Right ventricle myocardium inferior (tissue), 1 donor: ENCODE data around the gene PCDHGC5. TPM values are rescaled to one million over a fixed set of nuclear protein-coding genes. Genes with fewer than 3 reads are reported as not detected.

Experiments used
- ATAC-seq: fragments of 200-7000 bp; cut with Tn5 transposase; one replicate; pipeline ENCODE4 v1.9.1; 2020; ENCODE audit warnings: mild to moderate bottlenecking, moderate library complexity
- DNase-seq: peaks from one replicate; pipeline ENCODE4 v3.0.0; 2021; ENCODE audit errors: missing footprints
- intact Hi-C: fragments of 100-400 bp; cut with DNase I; formaldehyde crosslinking; loops from one replicate; pipeline ENCODE4 v1.11.0; 2022
- long read RNA-seq: library from polyadenylated mRNA; unstranded; transcript quantifications from one replicate; pipeline ENCODE4 v2.0.0, GENCODE V29; 2021
- total RNA-seq: library from RNA; stranded (reverse); fragmentation: NEBNext Ultra II Directional; extraction: Animal tissue kit (Norgen Biotek cat#: 25700); gene quantifications from one replicate; pipeline ENCODE4 v1.2.1, GENCODE V29; 2021
- donor health status: DM: no; HTN: yes; CAD: no; lungs with severe emphysema.

PCDHGC5 gene
- 2.4 TPM for total RNA-seq
- long read RNA-seq, partial matches to known transcripts = 2 of 2 reads
- long read RNA-seq, other reads (novel, unspliced or antisense) = 0 of 2 reads

DNA sequence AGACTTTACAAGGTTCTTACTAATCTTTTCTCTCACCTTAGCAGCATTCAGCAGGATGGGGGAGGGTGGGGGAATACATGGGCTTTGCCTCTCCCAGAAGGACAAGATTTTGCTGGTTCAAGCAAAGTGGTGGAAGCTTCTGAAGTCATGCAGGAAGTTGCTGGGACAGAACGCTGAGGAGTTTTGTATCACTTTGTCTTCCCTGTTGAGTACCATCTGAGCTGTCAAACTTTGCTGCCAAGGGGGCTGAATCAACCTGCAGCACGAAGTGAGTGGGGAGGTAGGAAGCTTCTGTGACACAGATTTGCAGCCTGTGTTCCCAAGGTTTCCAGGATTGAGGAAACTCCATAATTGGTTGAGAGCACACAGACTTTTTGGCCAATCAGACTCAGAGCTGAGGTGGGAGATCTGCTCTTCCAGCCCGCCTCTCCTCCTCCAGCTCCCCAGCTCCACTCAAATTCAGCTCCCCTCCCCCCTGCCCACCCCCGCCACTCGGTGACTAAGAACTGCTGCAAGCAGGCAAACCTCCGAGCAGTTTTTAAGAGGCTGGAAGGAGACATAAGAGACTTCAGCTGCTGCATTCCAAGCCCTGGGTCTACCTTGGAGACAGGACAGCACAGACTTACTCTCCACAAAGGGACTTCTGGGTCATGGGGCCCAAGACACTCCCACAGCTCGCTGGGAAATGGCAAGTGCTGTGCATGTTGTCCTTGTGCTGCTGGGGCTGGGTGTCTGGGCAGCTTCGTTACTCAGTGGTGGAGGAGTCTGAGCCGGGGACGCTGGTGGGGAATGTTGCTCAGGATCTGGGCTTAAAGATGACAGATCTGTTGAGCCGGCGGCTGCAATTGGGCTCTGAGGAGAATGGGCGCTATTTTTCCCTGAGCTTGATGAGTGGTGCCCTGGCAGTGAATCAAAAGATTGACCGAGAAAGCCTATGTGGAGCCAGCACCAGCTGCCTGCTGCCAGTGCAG is at the start of gene PCDHGC5:
Gene PCDHGC5 (plus strand): TSS at position 491 of the 971 bp plus-strand sequence. CDS start 160 bp downstream, at position 651.
- ATAC-seq = no peak
- no peak for DNase-seq
- intact Hi-C loops = no loop called here

DNA sequence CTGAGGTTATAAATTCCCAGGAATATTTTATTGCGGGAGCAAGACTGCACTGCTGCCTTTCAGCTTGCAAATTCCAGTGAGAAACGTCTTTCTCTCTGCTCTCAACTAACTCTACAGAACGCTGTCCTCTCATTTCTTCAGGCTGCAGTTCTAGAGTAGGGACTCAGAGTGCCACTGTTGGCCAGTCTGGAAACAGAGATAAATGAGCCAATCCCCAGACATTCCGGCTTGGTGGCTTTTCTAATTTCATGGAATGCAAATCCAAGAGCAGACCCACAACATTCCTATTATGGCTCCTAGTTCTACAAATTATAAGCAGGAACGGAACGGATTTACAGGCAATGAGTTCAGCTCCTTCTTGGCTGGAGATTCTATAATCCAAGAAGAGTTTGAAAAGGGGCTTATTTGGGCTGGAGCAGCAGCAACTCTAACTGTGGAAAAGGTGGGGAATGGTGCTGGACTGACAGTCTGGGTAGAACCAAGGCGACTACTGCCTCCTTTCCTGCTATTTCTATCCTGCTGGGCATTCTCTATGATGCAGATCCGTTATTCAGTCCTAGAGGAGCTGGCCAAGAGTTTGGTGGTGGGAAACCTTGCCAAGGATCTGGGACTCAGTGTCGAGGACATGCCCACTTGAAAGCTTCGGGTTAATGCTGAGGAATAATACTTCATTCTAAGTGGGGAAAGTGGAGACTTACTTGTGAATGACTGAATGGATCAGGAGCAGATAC is 49.3 kb upstream of the PCDHGC5 start:
- intact Hi-C loops = no loop called here
- DNase-seq = no peak
- no peak for ATAC-seq

DNA sequence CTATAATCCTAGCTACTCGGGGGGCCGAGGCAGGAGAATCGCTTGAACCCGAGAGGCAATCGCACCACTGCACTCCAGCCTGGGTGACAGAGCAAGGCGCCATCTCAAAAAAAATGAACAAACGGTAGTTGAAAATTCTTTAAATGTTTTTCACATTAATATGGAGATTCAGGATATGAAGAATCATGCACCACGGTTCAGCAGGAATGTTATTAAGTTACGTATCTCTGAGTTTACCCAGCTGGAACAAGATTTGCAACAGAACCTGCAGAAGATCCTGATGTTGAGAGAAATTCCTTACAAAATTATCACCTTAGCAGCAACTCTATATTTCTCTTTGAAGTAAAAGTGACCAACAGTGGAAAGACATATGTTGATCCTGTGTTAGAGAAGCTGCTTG is 48.5 kb upstream of the PCDHGC5 start:
- intact Hi-C loops = no loop called here
- ATAC-seq = no peak
- no peak for DNase-seq

DNA sequence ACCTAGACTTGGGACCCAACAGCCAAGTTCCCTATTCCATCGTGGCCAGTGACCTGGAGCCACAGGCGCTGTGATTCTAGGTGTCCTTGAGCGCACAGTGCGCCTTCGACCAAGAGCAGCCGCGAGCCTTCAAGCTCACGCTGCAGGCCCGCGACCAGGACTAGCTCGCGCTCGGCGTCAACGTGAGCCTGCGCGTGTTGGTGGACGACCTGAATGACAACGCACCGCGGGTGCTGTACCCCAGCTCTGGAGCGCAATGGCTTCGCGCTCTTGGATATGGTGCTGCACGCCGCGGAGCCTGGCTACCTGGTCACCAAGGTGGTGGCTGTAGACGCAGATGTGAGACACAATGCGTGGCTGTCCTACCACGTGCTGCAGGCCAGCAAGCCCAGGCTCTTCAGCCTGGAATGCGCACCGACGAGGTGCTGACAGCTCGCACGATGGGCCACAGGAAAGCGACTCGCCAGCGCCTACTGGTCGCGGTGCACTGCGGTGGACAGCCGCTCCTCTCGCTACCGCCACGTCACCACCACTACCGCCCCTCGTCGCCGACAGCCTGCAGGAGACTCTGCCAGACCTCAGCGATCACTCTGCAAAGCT is 47.2 kb upstream of the PCDHGC5 start:
- peak; percentile 81 for ATAC-seq
- DNase-seq = no peak
- intact Hi-C loops = no loop called here

DNA sequence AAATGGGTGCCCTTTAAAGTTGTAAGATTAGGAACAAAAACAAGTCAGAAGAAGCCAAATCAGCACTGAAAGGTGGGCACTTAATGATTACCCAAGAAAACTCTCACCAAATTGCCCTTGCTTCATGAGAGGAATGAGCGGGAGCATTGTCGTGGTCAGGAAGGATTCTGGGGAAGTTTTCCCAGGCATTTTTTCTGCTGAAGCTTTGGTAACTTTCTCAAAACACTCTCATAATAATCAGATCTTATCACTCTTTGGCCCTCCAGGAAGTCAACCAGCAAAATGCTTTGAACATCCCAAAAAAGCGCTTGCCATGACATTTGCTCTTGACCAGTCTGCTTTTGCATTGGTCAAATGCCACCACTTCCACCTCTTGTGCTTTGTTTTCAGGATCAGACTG is 23.5 kb upstream of the PCDHGC5 start:
- intact Hi-C loops = no loop called here
- DNase-seq = no peak
- ATAC-seq = no peak

DNA sequence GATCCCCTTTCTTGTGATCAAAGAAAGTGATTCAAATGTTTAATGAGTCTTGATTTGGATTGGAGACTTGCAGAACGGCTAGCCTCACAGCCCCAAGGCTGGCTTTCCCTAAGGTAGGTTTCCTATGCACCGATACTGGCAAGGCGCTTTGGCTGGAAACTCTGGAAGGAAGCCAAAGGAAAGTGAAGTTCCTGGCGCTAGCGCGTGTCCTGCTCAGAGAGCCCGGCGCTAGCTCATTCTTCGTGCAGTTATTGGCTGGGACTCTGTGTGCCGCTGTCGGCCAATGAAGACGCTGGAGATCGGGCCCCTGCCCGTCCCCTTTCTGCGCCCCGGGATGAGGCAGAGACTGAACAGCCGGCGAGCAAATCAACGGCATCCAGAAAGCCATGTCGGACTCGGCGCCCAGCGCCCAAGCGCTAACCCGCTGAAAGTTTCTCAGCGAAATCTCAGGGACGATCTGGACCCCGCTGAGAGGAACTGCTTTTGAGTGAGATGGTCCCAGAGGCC is 13.2 kb upstream of the PCDHGC5 start, which contains the start of gene PCDHGC3:
Gene PCDHGC3 (plus strand): TSS at position 342 of the 507 bp plus-strand sequence. CDS start 151 bp downstream, at position 493.
- peak; percentile 99 for ATAC-seq
- intact Hi-C loops = loop anchor here (2.0 to 5.0 kb wide), 2 partner anchors 43 to 49 kb away; partner anchors contain the start of gene PCDHGA12
- peak; percentile 94 for DNase-seq

DNA sequence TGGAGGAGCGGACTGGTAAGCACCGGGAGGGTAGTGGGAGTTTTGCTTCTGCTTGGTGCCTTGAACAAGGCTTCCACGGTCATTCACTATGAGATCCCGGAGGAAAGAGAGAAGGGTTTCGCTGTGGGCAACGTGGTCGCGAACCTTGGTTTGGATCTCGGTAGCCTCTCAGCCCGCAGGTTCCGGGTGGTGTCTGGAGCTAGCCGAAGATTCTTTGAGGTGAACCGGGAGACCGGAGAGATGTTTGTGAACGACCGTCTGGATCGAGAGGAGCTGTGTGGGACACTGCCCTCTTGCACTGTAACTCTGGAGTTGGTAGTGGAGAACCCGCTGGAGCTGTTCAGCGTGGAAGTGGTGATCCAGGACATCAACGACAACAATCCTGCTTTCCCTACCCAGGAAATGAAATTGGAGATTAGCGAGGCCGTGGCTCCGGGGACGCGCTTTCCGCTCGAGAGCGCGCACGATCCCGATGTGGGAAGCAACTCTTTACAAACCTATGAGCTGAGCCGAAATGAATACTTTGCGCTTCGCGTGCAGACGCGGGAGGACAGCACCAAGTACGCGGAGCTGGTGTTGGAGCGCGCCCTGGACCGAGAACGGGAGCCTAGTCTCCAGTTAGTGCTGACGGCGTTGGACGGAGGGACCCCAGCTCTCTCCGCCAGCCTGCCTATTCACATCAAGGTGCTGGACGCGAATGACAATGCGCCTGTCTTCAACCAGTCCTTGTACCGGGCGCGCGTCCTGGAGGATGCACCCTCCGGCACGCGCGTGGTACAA is 12.6 kb upstream of the PCDHGC5 start:
- peak; percentile 74 for DNase-seq
- peak; percentile 60 for ATAC-seq
- intact Hi-C loops = loop anchor here (5.0 kb wide), 1 partner anchor 44 kb away; the partner anchor contains the start of gene PCDHGA12

DNA sequence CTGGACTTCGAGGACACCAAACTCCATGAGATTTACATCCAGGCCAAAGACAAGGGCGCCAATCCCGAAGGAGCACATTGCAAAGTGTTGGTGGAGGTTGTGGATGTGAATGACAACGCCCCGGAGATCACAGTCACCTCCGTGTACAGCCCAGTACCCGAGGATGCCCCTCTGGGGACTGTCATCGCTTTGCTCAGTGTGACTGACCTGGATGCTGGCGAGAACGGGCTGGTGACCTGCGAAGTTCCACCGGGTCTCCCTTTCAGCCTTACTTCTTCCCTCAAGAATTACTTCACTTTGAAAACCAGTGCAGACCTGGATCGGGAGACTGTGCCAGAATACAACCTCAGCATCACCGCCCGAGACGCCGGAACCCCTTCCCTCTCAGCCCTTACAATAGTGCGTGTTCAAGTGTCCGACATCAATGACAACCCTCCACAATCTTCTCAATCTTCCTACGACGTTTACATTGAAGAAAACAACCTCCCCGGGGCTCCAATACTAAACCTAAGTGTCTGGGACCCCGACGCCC is 11.8 kb upstream of the PCDHGC5 start:
- no peak for DNase-seq
- intact Hi-C loops = loop anchor here (5.0 kb wide), 1 partner anchor 45 kb away; the partner anchor contains the start of gene PCDHGA12
- no peak for ATAC-seq

DNA sequence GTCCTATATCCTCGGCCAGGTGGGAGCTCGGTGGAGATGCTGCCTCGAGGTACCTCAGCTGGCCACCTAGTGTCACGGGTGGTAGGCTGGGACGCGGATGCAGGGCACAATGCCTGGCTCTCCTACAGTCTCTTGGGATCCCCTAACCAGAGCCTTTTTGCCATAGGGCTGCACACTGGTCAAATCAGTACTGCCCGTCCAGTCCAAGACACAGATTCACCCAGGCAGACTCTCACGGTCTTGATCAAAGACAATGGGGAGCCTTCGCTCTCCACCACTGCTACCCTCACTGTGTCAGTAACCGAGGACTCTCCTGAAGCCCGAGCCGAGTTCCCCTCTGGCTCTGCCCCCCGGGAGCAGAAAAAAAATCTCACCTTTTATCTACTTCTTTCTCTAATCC is 11.1 kb upstream of the PCDHGC5 start:
- intact Hi-C loops = loop anchor here (5.0 kb wide), 1 partner anchor 46 kb away; the partner anchor contains the start of gene PCDHGA12
- DNase-seq (no peak), ATAC-seq (no peak)

DNA sequence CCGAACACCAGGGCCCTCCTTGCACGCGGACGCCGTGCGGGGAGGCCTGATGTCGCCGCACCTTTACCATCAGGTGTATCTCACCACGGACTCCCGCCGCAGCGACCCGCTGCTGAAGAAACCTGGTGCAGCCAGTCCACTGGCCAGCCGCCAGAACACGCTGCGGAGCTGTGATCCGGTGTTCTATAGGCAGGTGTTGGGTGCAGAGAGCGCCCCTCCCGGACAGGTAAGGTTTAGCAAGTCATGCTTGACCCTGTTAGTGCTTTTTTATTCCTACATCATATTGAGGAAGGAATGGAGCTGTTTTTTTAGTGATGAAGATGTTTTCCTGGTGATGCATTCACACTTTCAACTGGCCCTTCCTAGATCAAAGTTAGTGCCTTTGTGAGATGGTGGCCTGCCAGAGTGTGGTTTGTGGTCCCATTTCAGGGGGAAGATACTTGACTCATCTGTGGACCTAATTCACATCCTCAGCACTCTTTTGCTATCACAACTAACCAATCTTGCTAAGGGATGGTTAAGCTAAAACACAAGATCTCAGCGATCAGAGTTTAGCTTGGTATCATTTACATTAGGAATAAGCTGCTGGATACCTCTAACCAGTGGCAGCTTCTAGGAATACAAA is 10.4 kb upstream of the PCDHGC5 start:
- DNase-seq = no peak
- intact Hi-C loops = loop anchor here (5.0 kb wide), 1 partner anchor 46 kb away; the partner anchor contains the start of gene PCDHGA12
- no peak for ATAC-seq

DNA sequence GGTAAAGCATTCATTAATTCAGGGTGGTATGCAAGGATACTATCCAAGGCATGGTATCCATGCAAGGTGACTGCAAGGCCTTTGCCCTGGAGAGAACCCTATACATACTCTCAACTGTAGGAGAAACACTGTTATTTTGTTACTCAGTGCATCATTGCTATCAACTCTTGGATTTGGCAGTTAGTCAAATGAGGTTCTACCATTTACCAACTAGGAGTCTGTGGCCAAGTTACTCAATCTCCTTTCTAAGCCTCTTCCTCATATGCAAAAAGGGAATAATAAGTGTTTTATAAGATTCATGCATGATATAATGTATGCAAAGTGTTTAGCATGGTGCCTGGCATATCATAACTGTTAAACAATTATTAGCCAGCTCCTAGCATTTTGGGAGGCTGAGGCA is 9.1 kb upstream of the PCDHGC5 start:
- DNase-seq (no peak), ATAC-seq (no peak)
- intact Hi-C loops = loop anchor here (5.0 kb wide), 1 partner anchor 47 kb away; the partner anchor contains the start of gene PCDHGA12

DNA sequence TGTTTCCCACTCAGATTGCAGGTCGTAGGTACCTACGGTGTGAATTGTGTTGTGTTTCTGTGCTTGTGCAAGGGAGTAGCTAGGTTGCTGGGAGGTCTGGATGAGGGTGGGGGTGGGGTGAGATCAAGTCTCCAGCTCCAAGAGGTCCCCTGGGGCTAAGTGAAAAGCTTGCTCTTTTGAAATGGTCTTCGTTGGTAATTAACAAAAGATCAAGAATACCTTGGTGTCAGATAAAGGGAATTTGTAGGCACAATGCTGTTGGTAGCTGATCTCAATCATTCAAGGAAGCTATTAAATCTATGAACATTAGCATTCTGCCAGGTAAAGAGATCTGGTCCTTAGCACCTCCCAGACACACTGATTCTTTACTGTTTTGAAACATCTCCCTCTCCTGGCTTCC is 5.0 kb upstream of the PCDHGC5 start:
- ATAC-seq (no peak), DNase-seq (no peak)
- intact Hi-C loops = no loop called here

DNA sequence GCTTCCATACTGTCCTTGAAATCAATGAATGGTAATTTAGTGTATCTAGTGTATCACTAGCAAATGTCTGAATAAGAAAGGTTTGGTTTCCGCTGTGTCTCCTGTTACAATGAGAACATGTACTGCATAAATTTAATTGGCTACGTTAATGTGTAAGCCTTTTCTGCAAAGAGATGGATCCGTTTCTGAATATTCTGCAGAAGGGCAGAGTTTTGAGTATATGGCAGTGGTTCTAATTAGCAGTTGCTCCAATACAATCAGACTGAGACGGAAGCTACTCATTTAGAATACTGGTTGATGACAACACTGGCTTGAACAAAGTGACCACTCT is 4.6 kb upstream of the PCDHGC5 start:
- intact Hi-C loops = no loop called here
- DNase-seq = no peak
- ATAC-seq = no peak

DNA sequence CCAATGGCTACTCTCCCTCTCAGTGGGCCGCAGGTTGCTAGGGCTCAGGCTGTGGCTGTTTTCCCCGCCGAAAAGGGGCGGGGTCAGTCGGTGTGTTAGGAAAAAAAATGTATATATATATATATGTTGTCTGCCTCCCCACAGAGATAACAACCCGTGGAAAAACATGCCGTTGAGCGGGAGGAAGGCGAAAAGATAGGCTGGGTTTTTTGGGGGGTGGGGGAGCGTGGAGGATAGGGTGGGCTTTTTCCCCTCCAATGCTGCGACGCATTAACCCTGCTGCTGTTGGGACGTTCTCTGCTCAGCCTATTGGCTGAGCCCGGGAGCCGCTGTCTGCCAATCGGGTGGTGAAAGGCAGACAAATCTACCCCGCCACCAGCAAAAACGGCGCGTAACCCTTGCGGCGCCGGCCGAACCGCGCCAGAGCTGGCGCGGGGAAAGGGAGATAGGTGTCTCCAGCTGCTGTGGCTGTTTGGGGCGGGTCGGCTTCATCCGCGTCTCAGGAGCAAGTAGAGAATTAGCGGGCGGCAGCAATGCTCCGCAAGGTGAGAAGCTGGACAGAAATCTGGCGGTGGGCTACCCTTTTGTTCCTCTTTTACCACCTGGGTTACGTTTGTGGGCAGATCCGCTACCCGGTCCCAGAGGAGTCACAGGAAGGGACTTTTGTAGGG is 4.1 kb upstream of the PCDHGC5 start, which contains the start of gene PCDHGC4:
Gene PCDHGC4 (plus strand): TSS at position 390 of the 671 bp plus-strand sequence. CDS start 144 bp downstream, at position 534.
- DNase-seq (no peak), ATAC-seq (peak; percentile 21)
- intact Hi-C loops = no loop called here

DNA sequence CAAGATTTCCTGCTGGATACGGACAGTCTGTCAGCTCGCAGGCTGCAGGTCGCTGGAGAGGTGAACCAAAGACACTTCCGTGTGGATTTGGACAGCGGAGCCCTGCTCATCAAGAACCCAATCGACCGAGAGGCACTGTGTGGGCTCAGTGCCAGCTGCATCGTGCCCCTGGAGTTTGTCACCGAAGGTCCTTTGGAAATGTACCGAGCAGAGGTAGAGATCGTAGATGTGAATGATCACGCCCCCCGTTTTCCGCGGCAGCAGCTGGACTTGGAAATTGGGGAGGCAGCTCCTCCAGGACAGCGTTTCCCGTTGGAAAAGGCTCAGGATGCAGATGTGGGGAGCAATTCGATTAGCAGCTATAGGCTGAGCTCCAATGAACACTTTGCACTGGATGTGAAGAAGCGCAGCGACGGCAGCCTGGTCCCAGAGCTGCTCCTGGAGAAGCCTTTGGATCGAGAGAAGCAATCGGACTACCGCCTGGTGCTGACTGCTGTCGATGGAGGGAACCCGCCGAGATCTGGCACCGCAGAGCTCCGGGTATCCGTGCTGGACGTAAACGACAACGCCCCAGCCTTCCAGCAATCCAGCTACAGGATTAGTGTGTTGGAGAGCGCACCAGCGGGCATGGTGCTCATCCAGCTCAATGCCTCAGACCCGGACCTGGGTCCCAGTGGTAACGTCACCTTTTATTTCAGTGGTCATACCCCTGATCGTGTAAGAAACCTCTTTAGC is 3.4 kb upstream of the PCDHGC5 start:
- DNase-seq = no peak
- ATAC-seq = no peak
- intact Hi-C loops = no loop called here

DNA sequence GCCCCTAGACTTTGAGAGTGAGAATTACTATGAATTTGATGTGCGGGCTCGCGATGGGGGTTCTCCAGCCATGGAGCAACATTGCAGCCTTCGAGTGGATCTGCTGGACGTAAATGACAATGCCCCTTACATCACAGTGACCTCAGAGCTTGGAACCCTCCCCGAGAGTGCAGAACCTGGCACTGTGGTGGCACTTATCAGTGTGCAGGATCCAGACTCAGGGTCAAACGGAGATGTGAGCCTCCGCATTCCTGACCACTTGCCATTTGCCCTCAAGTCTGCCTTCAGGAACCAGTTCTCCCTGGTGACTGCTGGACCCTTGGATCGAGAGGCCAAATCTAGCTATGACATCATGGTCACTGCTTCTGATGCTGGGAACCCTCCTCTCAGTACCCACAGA is 2.8 kb upstream of the PCDHGC5 start:
- DNase-seq = no peak
- ATAC-seq = no peak
- intact Hi-C loops = no loop called here
